Measurements from ENCODE around the gene LNX2.

The LNX2 gene

GRCh38 chr13:27510082-27510481, 110.2 kb downstream of the LNX2 start:
- no peak overlapping the region for H3K9ac ChIP-seq
- H3K4me2 ChIP-seq (ENCODE audit: low read length), result no peak overlapping the region
- no peaks in the 10 kb centered on the region for H3K79me2 ChIP-seq
- no peak overlapping the region for H3K27ac ChIP-seq
- no peak overlapping the region for H2AFZ ChIP-seq
- no peaks in the 10 kb centered on the region for H3K27me3 ChIP-seq (ENCODE audit: control insufficient read depth, insufficient read depth, low read length)
- H3K4me3 ChIP-seq (ENCODE audit: low read depth, low read length), result no peak overlapping the region
- H3K9me3 ChIP-seq (ENCODE audit: control insufficient read depth, low read length), result no peaks in the 10 kb centered on the region
- H3K36me3 ChIP-seq (ENCODE audit: control insufficient read depth, insufficient read depth, low read length), result no peaks in the 10 kb centered on the region
- H3K4me1 ChIP-seq, result no peaks in the 10 kb centered on the region
- no peak for TF ChIP-seq CTCF (IDR thresholded peaks at IDR 0.05)

GRCh38 chr13:27508802-27509201, 111.5 kb downstream of the LNX2 start:
- Histone ChIP-seq H3K4me1 (no peaks in the 10 kb centered on the region), H3K4me3 (ENCODE audit: low read depth, low read length) (no peak overlapping the region), H3K4me2 (ENCODE audit: low read length) (no peak overlapping the region), H3K36me3 (ENCODE audit: control insufficient read depth, insufficient read depth, low read length) (no peaks in the 10 kb centered on the region), H3K79me2 (no peaks in the 10 kb centered on the region), H2AFZ (no peak overlapping the region), H3K27me3 (ENCODE audit: control insufficient read depth, insufficient read depth, low read length) (no peaks in the 10 kb centered on the region), H3K9me3 (ENCODE audit: control insufficient read depth, low read length) (no peaks in the 10 kb centered on the region), H3K27ac (no peak overlapping the region), H3K9ac (no peak overlapping the region)
- no peak for TF ChIP-seq CTCF (IDR thresholded peaks at IDR 0.05)

GRCh38 chr13:27505792-27506191, 114.5 kb downstream of the LNX2 start:
- no peak overlapping the region for H3K4me3 ChIP-seq (ENCODE audit: low read depth, low read length)
- TF ChIP-seq CTCF (IDR thresholded peaks at IDR 0.05), result no peak
- no peaks in the 10 kb centered on the region for H3K9me3 ChIP-seq (ENCODE audit: control insufficient read depth, low read length)
- H3K4me1 ChIP-seq, result no peaks in the 10 kb centered on the region
- H3K4me2 ChIP-seq (ENCODE audit: low read length), result no peak overlapping the region
- no peaks in the 10 kb centered on the region for H3K27me3 ChIP-seq (ENCODE audit: control insufficient read depth, insufficient read depth, low read length)
- H3K27ac ChIP-seq, result no peak overlapping the region
- H3K9ac ChIP-seq, result no peak overlapping the region
- no peak overlapping the region for H2AFZ ChIP-seq
- no peaks in the 10 kb centered on the region for H3K79me2 ChIP-seq
- no peaks in the 10 kb centered on the region for H3K36me3 ChIP-seq (ENCODE audit: control insufficient read depth, insufficient read depth, low read length)

- Histone ChIP-seq H3K4me1 (no peaks in the 10 kb centered on the region), H3K4me3 (ENCODE audit: low read depth, low read length) (no peak overlapping the region), H3K36me3 (ENCODE audit: control insufficient read depth, insufficient read depth, low read length) (no peaks in the 10 kb centered on the region), H3K9ac (no peak overlapping the region), H3K79me2 (no peaks in the 10 kb centered on the region), H3K4me2 (ENCODE audit: low read length) (no peak overlapping the region), H3K27ac (no peak overlapping the region), H3K9me3 (ENCODE audit: control insufficient read depth, low read length) (no peaks in the 10 kb centered on the region), H3K27me3 (ENCODE audit: control insufficient read depth, insufficient read depth, low read length) (no peaks in the 10 kb centered on the region), H2AFZ (no peak overlapping the region)
- TF ChIP-seq CTCF (IDR thresholded peaks at IDR 0.05), result no peak
These were observed 115.5 kb downstream of the LNX2 start for GRCh38 chr13:27504868-27505194.

- Histone ChIP-seq H3K4me1 (no peaks in the 10 kb centered on the region), H2AFZ (no peak overlapping the region)
- no peak for TF ChIP-seq CTCF (IDR thresholded peaks at IDR 0.05)
These were observed 116.0 kb downstream of the LNX2 start for GRCh38 chr13:27504128-27504867.

More at GRCh38 chr13:27504128-27504867, 116.0 kb downstream of the LNX2 start:
- H3K4me2 ChIP-seq (ENCODE audit: low read length), result no peak overlapping the region
- H3K79me2 ChIP-seq, result no peaks in the 10 kb centered on the region
- H3K27ac ChIP-seq, result no peak overlapping the region
- H3K9ac ChIP-seq, result no peak overlapping the region
- no peaks in the 10 kb centered on the region for H3K27me3 ChIP-seq (ENCODE audit: control insufficient read depth, insufficient read depth, low read length)
- no peaks in the 10 kb centered on the region for H3K36me3 ChIP-seq (ENCODE audit: control insufficient read depth, insufficient read depth, low read length)
- H3K9me3 ChIP-seq (ENCODE audit: control insufficient read depth, low read length), result no peaks in the 10 kb centered on the region
- no peak overlapping the region for H3K4me3 ChIP-seq (ENCODE audit: low read depth, low read length)
